Mesenteric fat pad (tissue), 1 donor: ENCODE data around the gene LRRC41. TPM values are rescaled to one million over a fixed set of nuclear protein-coding genes. Genes with fewer than 3 reads are reported as not detected.
"Not testable (repeated sequence)": the region's sequence is repeated elsewhere in the genome, so short reads cannot be mapped to it uniquely, and the experiment has no call there.

Experiments used
- DNase-seq: peaks from one replicate; pipeline ENCODE4 v3.0.0-alpha.2; 2020; ENCODE audit warnings: low spot score
- total RNA-seq: library from RNA; stranded (reverse); fragmentation: NEBNext Ultra II Directional; extraction: Animal tissue kit (Norgen Biotek cat#: 25700); gene quantifications from one replicate; pipeline ENCODE4 v1.2.1, GENCODE V29; 2021
- donor health status: DM: yes; HTN: yes; CAD: no.

LRRC41 gene
- total RNA-seq, 1 donor from 2014 or later: 70.0 TPM

GRCh38 chr1:46285730-46286477, 17.5 kb downstream of the LRRC41 start:
- DNase-seq: peak; percentile 78

GRCh38 chr1:46284597-46285564, 18.5 kb downstream of the LRRC41 start:
- DNase-seq: no peak

GRCh38 chr1:46284058-46284457, 19.4 kb downstream of the LRRC41 start:
- no peak for DNase-seq

- DNase-seq: no peak
These were observed 22.4 kb downstream of the LRRC41 start for GRCh38 chr1:46281021-46281420.

- DNase-seq: no peak
These were observed 23.3 kb downstream of the LRRC41 start for GRCh38 chr1:46280092-46280491.

GRCh38 chr1:46278807-46279206, 24.6 kb downstream of the LRRC41 start:
- no peak for DNase-seq

GRCh38 chr1:46277658-46278373, 25.6 kb downstream of the LRRC41 start:
- no peak for DNase-seq

GRCh38 chr1:46275030-46275337, 28.4 kb downstream of the LRRC41 start:
- DNase-seq: no peak

GRCh38 chr1:46274225-46275029, 29.0 kb downstream of the LRRC41 start:
- DNase-seq: no peak

- no peak for DNase-seq
These were observed 34.8 kb downstream of the LRRC41 start for GRCh38 chr1:46268578-46268977.

GRCh38 chr1:46263146-46263545, 40.3 kb downstream of the LRRC41 start:
- no peak for DNase-seq

GRCh38 chr1:46262508-46262907, 40.9 kb downstream of the LRRC41 start:
- no peak for DNase-seq

- no peak for DNase-seq
These were observed 46.9 kb downstream of the LRRC41 start for GRCh38 chr1:46256523-46256922.

GRCh38 chr1:46254668-46255067, 48.7 kb downstream of the LRRC41 start:
- DNase-seq: no peak

- no peak for DNase-seq
These were observed 55.1 kb downstream of the LRRC41 start for GRCh38 chr1:46248122-46248920.

- peak; percentile 96 for DNase-seq
These were observed 55.8 kb downstream of the LRRC41 start, which contains the start of gene RAD54L for GRCh38 chr1:46247436-46248121. RAD54L (plus strand) TSS chr1:46247763; CDS start chr1:46248406, 643 bp downstream.

- peak; percentile 94 for DNase-seq
These were observed 56.6 kb downstream of the LRRC41 start for GRCh38 chr1:46246548-46247435.

GRCh38 chr1:46246136-46246535, 57.3 kb downstream of the LRRC41 start:
- DNase-seq: not testable (repeated sequence)
